ENCODE data around the gene HM13.
A peak's percentile ranks its signal among the peaks of the same experiment; 100 is the strongest.

Gene HM13

GRCh38 chr20:31570021-31570463 lies 55.8 kb downstream of the HM13 start:
- no peaks in the 10 kb centered on the region for H3K36me3 ChIP-seq (ENCODE audit: control insufficient read depth, insufficient read depth, low read length)
- H3K9me3 ChIP-seq (ENCODE audit: control insufficient read depth, low read length) = no peaks in the 10 kb centered on the region

GRCh38 chr20:31570735-31571617 lies 56.7 kb downstream of the HM13 start:
- Histone ChIP-seq H3K9me3 (ENCODE audit: control insufficient read depth, low read length) (no peaks in the 10 kb centered on the region), H3K9ac (no peak overlapping the region), H2AFZ (no peak overlapping the region), H3K27ac (no peak overlapping the region), H3K4me3 (ENCODE audit: low read depth, low read length) (no peak overlapping the region), H3K36me3 (ENCODE audit: control insufficient read depth, insufficient read depth, low read length) (no peaks in the 10 kb centered on the region), H3K79me2 (no peaks in the 10 kb centered on the region), H3K4me2 (ENCODE audit: low read length) (no peak overlapping the region), H3K27me3 (ENCODE audit: control insufficient read depth, insufficient read depth, low read length) (no peaks in the 10 kb centered on the region), H3K4me1 (peaks cover 6% of the 10 kb centered on the region)
- TF ChIP-seq CTCF (IDR thresholded peaks at IDR 0.05) = no peak

More at GRCh38 chr20:31570021-31570463, 55.8 kb downstream of the HM13 start:
- Histone ChIP-seq H3K4me2 (ENCODE audit: low read length) (no peak overlapping the region), H2AFZ (no peak overlapping the region), H3K4me3 (ENCODE audit: low read depth, low read length) (no peak overlapping the region), H3K9ac (no peak overlapping the region), H3K27me3 (ENCODE audit: control insufficient read depth, insufficient read depth, low read length) (no peaks in the 10 kb centered on the region), H3K79me2 (no peaks in the 10 kb centered on the region), H3K4me1 (peaks cover 6% of the 10 kb centered on the region), H3K27ac (peak overlapping the region; percentile 40)
- TF ChIP-seq CTCF (IDR thresholded peaks at IDR 0.05) = no peak

GRCh38 chr20:31572042-31572700 lies 57.9 kb downstream of the HM13 start:
- peaks cover 6% of the 10 kb centered on the region for H3K4me1 ChIP-seq
- H3K4me2 ChIP-seq (ENCODE audit: low read length) = peak overlapping the region; percentile 68
- H3K27ac ChIP-seq = peak overlapping the region; percentile 87
- no peaks in the 10 kb centered on the region for H3K79me2 ChIP-seq
- H2AFZ ChIP-seq = peak overlapping the region; percentile 91
- no peak for TF ChIP-seq CTCF (IDR thresholded peaks at IDR 0.05)
- no peaks in the 10 kb centered on the region for H3K9me3 ChIP-seq (ENCODE audit: control insufficient read depth, low read length)
- peak overlapping the region; percentile 37 for H3K9ac ChIP-seq
- no peaks in the 10 kb centered on the region for H3K27me3 ChIP-seq (ENCODE audit: control insufficient read depth, insufficient read depth, low read length)
- H3K36me3 ChIP-seq (ENCODE audit: control insufficient read depth, insufficient read depth, low read length) = no peaks in the 10 kb centered on the region
- H3K4me3 ChIP-seq (ENCODE audit: low read depth, low read length) = peak overlapping the region; percentile 31

GRCh38 chr20:31572701-31573554 lies 58.7 kb downstream of the HM13 start:
- Histone ChIP-seq H3K36me3 (ENCODE audit: control insufficient read depth, insufficient read depth, low read length) (no peaks in the 10 kb centered on the region), H3K27me3 (ENCODE audit: control insufficient read depth, insufficient read depth, low read length) (no peaks in the 10 kb centered on the region), H3K4me2 (ENCODE audit: low read length) (peak overlapping the region; percentile 87), H3K4me3 (ENCODE audit: low read depth, low read length) (peak overlapping the region; percentile 54), H3K9ac (peak overlapping the region; percentile 37), H3K27ac (peak overlapping the region; percentile 87), H2AFZ (peak overlapping the region; percentile 91), H3K9me3 (ENCODE audit: control insufficient read depth, low read length) (no peaks in the 10 kb centered on the region), H3K4me1 (peaks cover 6% of the 10 kb centered on the region), H3K79me2 (no peaks in the 10 kb centered on the region)
- no peak for TF ChIP-seq CTCF (IDR thresholded peaks at IDR 0.05)
